HUDEP-2 (cell line): ENCODE measurements around the gene FNDC3A.
"Not testable (repeated sequence)": the region's sequence is repeated elsewhere in the genome, so short reads cannot be mapped to it uniquely, and the experiment has no call there.

Experiments used
- DNase-seq, 76 experiments: peaks; one replicate each; lab custom pipeline; 2025; ENCODE audit not compliant: unreplicated experiment in 76 of 76; lab: John Stamatoyannopoulos, UW

The FNDC3A gene

DNA sequence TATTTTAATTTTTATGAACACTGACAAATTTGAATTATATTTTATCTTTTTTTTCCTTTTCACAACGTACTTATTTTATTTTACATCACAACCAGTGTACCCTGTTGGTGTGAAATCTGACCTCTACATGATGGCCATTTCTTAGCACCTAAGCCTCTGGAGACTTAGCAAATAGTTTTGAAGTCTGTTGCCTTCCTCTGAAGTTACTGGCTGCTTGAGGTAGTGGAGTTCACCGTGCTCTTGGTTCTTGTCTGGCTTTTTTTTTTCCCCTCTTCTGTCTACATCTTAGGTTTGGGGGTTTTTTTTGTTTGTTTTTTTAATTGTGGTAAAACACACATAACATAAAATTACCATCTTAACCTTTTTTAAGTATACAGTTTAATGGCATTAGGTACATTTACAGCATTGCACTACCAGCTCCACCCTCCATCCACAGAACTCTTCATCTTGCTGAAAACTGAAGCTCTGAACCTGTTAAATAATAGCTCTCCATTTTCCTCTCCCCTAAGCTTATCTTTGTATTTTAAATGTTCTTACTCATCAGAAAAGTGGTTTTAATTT is 150.3 kb downstream of the FNDC3A start:
- DNase-seq, result no peak

DNA sequence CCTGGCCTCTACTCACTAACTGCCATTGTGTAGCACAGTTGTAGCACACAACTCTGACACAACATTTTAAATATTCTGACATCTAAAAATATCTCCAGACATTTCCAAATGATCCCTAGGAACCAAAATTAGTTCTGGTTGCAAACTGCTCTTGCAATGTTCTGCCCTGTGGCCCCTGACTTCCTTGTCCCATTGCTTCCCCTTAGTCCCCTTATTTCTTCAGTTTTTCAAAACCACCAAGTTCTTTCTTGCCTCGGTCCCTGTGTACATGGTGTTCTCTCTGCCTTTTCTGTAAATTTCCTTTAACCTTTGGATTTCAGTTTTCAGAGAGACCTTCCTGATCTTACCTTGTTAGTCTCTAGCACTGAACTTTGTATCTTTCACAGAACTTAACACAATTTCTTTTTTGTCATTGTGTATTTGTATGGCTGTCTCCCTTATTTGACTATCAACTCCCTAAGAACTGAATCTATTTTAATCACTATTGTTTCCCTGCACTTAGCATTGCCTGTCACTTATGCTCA is 156.8 kb downstream of the FNDC3A start:
- DNase-seq, result no peak

DNA sequence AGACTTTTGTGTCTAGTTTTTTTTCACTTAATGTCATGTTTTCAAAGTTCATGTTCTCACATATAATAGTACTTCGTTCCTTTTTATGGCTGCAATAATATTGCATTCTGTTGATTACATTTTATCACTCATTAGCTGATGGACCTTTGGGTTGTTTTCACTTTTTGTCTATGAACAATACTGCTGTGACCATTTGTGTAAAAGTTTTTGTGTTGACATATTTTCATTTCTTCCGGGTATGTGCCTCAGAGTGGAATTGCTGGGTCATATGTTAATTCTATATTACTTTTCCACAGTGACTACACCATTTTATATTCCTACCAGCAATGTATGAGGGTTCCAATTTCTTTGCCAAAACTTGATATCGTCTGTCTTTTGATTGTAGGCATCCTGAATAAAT is 158.6 kb downstream of the FNDC3A start:
- DNase-seq, result no peak

DNA sequence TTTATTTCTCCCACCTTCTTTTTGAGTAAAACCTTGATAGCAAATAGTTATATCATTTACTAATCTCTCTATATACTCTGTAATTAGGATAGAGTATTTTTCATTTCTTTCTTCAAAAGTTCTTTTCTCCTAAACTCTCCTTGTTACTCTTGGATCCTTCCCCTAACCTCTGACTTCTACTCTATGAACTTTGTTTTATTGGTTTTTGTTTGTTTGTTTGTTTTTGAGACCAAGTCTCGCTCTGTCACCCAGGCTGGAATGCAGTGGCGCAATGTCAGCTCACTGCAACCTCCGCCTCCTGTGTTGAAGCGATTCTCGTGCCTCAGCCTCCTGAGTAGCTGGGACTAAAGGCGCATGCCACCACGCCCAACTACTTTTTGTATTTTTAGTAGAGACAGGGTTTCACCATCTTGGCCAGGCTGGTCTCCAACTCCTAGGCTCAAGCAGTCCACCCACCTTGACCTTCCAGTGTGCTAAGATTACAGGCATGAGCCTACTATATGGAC is 161.5 kb downstream of the FNDC3A start:
- not testable (repeated sequence) for DNase-seq

DNA sequence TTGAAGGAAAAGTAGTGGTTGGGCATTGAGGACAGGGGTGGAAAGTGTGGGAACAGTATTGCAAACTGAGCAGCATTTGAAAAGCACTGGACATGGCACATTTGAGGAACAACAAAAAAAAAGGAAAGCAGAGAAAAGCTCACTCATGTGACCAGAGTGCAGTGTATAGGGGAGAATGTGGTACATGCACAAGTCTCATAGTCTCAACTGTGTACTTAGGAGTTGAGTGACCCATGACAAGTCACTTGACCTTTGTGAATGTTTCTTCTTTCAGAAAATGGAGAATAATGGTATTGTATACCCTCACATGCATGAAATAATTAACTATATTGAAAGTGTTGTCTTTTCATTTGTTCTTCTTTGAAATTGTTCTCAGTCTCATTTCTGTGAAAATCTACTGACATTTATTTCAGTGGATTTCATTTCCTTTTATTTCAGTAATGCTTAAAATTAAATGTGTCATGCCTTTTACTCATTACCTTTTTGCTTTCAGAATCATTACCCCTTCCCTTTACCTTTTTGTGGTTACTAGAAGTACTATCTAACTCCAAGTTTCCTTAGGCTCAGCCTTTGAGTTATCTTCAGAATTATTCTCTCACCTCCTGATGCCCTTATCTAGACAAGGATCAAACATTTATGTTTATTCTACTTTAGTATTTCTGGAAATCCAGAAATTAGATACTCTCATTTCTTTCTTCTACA is 165.3 kb downstream of the FNDC3A start:
- no peak for DNase-seq

DNA sequence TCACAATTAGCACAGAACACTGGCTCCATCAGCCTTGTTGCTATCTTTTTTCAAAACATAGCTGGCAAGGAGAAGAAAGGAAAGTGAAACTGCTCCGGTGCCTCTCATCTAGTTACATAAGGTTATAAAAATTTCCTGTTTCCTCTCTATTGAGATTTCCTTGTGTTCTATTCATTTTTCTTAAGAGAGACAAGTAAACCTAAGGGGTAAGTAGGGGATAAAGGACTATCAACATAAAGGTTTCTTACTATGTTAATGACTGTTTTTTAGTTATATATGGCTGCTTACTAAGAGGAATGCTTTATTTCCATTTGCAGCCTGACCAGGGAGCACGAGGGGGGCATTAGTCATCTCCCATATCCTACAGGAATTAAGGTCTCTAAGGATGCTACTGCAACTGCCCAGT is 171.2 kb downstream of the FNDC3A start:
- no peak for DNase-seq

DNA sequence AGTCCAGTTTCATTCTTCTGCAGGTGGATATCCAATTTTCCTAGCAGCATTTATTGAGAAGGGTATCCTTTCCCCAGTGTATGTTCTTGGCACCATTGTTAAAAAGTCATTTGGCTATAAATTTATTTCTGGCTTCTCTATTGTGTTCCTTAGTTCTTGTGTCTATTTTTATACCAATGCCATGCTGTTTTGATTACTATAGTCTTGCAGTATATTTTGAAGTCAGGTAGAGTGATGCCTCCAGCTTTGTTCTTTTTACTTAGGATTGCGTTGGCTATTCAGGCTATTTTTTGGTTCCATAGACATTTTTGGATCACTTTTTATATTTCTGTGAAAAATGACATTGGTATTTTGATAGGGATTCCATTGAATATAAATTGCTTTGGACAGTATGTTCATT is 172.7 kb downstream of the FNDC3A start:
- DNase-seq, result no peak

DNA sequence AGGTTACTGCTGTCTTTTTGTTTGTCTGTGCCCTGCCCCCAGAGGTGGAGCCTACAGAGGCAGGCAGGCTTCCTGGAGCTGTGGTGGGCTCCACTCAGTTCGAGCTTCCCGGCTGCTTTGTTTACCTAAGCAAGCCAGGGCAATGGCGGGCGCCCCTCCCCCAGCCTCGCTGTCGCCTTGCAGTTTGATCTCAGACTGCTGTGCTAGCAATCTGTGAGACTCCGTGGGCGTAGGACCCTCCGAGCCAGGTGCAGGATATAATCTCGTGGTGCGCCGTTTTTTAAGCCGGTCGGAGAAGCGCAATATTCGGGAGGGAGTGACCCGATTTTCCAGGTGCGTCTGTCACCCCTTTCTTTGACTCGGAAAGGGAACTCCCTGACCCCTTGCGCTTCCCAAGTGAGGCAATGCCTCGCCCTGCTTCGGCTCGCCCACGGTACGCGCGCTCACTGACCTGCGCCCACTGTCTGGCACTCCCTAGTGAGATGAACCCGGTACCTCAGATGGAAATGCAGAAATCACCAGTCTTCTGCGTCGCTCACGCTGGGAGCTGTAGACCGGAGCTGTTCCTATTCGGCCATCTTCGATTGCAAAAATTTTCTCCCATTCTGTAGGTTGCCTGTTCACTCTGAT is 182.4 kb downstream of the FNDC3A start:
- not testable (repeated sequence) for DNase-seq

DNA sequence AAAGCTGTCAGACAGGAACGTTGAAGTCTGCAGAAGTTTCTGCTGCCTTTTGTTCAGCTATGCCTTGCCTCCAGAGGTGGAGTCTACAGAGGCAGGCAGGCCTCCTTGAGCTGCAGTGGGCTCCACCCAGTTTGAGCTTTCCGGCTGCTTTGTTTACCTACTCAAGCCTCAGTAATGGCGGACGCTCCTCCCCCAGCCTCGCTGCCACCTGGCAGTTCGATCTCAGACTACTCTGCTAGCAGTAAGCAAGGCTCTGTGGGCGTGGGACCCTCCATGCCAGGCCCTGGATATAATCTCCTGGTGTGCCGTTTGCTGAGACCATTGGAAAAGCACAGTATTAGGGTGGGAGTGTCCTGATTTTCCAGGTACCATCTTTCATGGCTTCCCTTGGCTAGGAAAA is 187.4 kb downstream of the FNDC3A start:
- not testable (repeated sequence) for DNase-seq

DNA sequence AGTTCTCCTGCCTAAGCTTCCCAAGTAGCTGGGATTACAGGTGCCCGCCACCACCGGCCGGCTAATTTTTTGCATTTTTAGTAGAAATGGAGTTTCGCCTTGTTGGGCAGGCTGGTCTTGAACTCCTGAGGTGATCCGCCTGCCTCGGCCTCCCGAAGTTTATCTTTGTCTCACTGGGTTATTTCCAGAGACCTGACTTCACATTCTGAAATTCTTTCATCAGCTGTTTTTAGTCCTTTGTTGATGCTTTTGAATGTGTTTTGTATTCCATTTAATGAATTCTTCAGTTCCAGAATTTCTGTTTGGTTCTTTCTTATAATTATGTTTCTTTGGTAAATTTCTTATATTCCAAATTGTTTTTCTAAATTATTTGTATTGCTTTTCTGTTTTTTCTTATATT is 189.0 kb downstream of the FNDC3A start:
- no peak for DNase-seq

DNA sequence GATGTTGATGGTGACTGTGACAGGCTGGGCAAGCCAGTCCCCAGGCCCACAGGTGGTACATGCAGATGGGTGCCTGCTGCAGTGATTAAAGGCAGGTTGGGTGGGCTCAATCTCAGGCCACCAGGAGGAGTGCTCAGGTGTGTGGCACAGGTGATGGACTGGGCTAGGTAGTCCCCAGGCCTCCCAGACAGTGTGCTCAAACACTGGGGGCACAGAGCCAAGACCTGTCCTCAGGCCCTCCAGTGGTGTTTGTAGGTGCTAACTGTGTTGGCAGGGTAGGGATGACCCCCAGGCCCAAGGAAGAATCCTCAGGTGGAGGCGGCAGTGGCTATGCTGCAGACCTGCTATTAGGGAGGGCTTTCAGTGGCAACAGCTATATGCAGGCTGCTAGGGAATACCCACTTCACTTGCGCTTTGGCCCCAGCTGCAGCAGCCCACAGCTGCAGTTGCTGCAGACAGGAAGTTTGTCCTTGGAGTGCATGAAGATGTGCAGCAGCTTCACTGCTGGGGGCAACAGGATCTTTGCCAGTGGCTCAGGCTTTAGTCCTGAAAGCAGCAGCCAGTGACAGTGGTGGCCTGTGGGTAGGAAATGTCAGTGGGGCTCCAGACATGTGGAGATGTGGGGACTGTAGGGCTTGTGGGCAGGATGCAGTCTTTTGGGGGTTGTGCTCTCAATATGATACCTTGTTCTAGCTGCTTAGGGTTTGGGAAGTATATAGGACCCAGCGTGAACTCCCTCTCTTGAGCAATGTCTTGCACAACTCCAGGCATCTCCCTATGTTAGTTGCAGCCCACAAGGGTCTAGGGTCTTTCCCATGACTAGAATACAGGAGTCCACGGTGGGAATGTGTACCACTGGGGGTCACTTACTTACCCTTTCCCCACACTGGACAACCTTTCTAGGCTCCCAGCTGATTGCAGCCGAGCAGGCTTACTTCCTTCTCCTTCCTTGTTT is 190.4 kb downstream of the FNDC3A start:
- no peak for DNase-seq

DNA sequence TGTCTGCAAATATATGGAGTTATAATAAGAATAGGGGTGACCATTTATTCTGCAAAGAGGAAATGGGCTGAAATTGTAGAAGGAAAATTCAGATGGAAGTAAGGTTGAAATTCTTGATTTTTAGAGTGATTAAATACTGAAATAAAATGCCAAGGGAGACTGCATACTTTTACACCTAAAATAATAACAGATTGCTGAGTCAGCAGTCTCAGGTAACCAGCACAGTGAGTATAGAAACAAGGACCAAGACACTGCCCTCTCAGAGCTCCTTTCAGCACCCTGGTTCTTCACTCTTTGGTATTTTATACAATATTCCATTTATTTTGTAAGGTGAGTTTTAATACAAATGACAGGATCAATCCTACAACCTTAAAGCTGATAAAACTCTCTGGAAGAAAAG is 195.6 kb downstream of the FNDC3A start:
- DNase-seq, result no peak

DNA sequence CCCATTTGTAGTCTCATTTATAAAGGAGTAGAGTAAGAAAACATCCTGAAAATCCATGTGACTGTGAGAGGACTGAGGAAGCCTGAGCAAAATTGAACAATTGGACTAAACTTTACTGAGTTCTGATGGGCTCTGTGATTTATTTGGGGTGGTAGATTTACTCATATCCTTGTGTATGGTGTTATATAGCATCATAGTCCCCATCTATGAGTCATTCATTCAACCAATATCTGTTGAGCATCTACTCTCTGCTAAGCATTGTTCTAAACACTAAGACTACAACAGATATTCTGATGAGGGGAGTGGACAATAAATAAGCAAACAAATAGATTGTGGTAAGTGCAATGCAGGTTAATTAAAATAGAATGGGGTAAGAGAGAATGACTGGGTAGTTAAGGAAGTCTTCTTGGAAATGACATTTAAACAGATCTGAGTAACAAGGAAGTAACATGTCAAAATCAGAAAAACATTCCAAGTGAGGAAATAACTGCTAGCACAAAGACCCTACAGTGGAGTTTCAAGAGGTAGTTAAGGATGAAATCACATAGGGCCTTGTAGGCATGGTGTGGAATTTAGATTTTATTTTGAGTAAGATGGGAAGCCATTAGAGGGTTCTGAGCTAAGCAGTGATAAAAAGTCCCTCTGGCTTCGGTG is 208.1 kb downstream of the FNDC3A start:
- no peak for DNase-seq

DNA sequence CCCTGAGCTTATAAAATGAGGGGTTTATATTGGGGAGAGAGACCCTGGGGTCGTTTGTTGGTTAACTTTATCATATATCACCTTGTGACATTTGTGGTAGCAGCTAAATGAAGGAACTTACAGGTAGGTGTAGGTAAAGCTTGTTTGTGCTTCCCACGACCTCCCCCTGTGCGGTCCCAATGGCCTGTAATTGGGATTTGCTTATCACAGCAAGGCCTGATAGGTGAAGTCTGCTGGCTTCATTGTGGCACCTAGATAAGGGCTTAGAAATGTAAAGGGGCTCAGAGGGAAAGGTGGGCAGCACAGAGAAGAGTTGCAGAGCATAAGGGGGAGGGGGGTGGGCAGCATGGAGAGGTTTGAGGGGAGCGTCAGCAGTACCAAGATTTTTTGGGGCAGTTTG is 208.9 kb downstream of the FNDC3A start:
- DNase-seq, result no peak

DNA sequence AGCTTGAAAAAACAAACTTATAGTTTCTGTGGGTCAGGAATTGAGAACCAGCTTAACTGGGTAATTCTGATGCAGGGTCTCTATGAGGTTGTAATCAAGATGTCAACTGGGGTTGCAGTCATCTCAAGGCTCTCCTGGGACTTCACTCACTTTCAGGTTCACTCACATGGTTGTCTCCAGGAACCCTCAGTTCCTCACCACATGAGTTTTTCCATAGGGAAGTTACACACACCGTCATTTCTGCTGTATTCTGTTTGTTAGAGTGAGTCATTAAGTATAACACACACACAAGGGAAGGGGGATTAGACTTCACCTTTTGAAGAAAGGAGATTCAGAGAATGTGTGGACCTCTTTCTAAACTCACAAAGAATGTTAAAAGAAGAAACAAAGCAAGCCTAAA is 209.6 kb downstream of the FNDC3A start:
- DNase-seq, result no peak

DNA sequence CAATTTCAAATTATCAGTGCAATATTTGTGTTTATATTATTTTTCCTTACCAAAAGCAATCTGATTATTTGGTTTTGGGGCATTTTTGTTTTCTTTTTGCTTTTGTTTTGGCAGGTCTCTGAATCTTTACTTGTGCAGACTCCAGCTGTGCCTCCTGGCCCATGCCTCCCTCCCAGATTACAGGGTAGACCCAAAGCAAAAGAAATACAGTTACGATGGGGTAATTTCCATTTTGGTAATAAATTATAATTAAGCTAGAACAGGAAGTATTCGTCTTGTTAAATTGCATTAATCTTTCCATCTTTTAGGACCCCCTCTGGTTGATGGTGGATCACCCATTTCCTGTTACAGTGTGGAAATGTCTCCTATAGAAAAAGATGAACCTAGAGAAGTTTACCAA is 215.2 kb downstream of the FNDC3A start:
- no peak for DNase-seq

DNA sequence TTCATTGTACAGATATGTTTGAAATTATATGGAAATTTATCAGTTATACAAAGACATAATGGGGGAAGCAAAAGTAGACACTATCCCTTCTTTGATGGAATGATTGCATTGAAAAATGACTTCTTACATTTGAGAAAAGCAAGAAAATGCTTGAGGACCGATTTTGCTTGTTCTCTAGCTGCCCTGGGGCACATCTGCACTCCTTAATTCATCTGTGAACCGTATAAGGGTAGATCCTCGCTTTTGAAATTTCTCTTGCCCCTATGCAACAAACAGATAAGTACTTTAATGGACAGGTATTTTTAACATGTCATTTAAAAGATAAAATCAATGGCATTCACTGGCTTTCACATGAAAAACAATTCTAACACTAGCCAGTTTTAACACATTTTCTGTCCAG is 230.9 kb downstream of the FNDC3A start:
- no peak for DNase-seq

DNA sequence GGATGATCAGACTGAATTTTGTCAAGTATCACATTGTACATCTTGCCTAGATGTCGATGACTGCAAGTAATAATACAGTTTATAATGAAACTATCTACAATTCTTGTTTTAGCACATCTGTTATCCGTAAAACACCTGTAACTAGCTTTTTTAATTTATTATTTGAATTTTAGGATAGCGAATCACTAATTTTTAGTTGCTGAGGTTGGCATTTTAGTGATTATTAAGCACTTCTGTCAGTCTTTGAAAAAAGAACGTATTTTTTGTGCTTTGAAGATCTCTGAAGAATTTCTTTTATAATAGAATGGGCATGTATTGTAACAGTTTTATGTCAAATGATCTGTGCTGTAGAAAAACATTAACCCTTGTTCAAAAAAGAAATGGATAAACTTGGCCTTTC is 232.9 kb downstream of the FNDC3A start:
- no peak for DNase-seq

DNA sequence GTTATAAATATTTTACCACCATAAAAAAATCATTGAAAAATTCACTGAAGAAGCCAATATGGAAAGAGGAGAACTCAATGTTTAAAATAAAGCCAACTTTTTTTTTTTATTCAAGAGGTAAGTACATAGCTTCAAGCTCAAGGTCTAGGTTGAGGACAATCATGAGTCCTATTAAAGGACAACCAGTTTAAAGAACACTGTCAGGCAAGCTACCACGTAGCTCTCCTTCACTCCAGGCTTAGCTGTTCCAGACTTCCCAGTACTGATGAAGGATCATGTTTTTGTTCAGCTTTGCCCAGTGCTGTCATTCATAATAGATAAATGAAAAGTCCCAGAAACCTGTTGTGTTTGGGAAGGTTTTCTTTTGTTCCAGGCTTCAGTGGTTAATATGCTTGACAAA is 234.4 kb downstream of the FNDC3A start:
- DNase-seq, result no peak

DNA sequence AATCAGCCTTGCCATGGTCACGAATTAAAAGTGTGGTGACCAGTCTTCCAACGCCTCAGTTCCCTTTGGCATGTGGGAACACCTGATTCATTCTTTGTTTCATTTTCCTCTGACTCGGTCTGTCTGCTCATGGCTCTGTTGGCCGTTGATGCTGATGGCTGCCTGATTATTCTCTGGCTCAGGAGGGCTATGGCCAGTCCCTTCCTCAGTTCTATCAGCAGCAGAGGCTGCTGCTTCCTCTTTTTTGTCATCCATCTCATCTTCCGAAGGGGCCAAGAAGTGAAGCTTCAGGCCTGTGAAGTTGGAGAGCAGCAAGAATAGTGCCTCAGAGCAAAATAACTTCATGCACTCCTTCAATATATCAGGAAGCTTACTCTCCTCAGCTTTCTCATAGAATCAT is 235.0 kb downstream of the FNDC3A start:
- DNase-seq, result no peak
